Measurements from ENCODE around the gene ZNF236. TPM values are rescaled to one million over a fixed set of nuclear protein-coding genes. Genes with fewer than 3 reads are reported as not detected.

ZNF236 gene
- total and polyA plus RNA-seq, 10 of the 15 experiments (the other 5 are each of a cell fraction or from before 2014, with no cell fraction given): 1.0 to 14.4 (median 5.9) TPM

DNA sequence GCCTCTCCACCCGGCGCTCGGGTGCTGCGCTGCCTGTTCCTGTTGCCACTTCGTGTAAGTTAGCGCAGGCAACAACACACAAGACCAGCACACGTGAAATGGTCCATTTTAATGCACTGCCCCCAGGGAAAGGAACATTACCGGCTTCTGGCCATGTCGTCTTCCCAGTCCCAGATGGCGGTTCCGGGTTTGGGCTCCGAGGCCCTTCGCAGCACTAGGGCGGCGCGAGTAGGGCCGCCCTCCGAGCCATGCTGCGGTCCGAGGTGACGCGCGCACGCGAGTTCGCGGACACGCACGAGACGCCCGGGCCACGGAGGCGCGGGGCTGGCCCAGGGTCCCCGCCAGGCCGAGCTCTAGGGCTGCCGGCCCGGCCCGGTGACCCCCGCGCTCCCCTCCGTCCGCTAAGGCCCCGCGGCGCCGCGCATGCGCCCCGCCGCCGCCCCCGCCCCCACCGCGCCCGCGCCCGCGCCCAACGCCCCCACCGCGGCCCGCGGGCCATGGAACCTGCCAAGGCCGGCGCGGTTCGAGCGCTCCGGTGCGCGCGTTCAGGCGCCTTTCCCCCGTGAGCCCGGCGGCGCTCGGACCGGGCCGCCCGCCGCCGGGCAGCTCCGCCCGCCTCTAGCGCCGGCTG is 367 bp upstream of the ZNF236 start (continued):
- TF ChIP-seq, protein P1, sequence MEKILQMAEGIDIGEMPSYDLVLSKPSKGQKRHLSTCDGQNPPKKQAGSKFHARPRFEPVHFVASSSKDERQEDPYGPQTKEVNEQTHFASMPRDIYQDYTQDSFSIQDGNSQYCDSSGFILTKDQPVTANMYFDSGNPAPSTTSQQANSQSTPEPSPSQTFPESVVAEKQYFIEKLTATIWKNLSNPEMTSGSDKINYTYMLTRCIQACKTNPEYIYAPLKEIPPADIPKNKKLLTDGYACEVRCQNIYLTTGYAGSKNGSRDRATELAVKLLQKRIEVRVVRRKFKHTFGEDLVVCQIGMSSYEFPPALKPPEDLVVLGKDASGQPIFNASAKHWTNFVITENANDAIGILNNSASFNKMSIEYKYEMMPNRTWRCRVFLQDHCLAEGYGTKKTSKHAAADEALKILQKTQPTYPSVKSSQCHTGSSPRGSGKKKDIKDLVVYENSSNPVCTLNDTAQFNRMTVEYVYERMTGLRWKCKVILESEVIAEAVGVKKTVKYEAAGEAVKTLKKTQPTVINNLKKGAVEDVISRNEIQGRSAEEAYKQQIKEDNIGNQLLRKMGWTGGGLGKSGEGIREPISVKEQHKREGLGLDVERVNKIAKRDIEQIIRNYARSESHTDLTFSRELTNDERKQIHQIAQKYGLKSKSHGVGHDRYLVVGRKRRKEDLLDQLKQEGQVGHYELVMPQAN (conservative IDR thresholded peaks at IDR 0.05): peak; percentile 84
- no peak for TF ChIP-seq EP300 (IDR thresholded peaks at IDR 0.05; ENCODE audit: borderline replicate concordance in 1 of 2, control insufficient read depth in 1 of 2, low read depth in 2 of 2, low read length in 2 of 2)
- peak; percentile 63; the same call in 1 of the 2 replicates for TF ChIP-seq MXI1 (IDR thresholded peaks at IDR 0.05; ENCODE audit: low read depth, low read length)
- TF ChIP-seq LARP7 (IDR thresholded peaks at IDR 0.05): peak; percentile 75; the same call in 1 of the 2 replicates
- no peak for TF ChIP-seq BCL11A (IDR thresholded peaks at IDR 0.05; ENCODE audit: low read depth, low read length)
- TF ChIP-seq, protein P2, sequence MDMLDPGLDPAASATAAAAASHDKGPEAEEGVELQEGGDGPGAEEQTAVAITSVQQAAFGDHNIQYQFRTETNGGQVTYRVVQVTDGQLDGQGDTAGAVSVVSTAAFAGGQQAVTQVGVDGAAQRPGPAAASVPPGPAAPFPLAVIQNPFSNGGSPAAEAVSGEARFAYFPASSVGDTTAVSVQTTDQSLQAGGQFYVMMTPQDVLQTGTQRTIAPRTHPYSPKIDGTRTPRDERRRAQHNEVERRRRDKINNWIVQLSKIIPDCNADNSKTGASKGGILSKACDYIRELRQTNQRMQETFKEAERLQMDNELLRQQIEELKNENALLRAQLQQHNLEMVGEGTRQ (IDR thresholded peaks at IDR 0.05; ENCODE audit: borderline replicate concordance, low read depth, low read length): no peak
- TF ChIP-seq, protein P3, sequence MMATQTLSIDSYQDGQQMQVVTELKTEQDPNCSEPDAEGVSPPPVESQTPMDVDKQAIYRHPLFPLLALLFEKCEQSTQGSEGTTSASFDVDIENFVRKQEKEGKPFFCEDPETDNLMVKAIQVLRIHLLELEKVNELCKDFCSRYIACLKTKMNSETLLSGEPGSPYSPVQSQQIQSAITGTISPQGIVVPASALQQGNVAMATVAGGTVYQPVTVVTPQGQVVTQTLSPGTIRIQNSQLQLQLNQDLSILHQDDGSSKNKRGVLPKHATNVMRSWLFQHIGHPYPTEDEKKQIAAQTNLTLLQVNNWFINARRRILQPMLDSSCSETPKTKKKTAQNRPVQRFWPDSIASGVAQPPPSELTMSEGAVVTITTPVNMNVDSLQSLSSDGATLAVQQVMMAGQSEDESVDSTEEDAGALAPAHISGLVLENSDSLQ (IDR thresholded peaks at IDR 0.05): no peak
- TF ChIP-seq MYB (IDR thresholded peaks at IDR 0.05; ENCODE audit: borderline replicate concordance, low read depth, low read length): no peak
- TF ChIP-seq EZH2 (IDR thresholded peaks at IDR 0.05; ENCODE audit: borderline replicate concordance, control insufficient read depth, low read depth, low read length): no peak
- no peak for TF ChIP-seq RFX5 (IDR thresholded peaks at IDR 0.05; ENCODE audit: low read depth, low read length)
- TF ChIP-seq SUPT20H (IDR thresholded peaks at IDR 0.05; ENCODE audit: borderline replicate concordance, control insufficient read depth, low read depth, low read length): no peak
- TF ChIP-seq PAX5 (IDR thresholded peaks at IDR 0.05; ENCODE audit: borderline replicate concordance, low read depth, low read length): no peak; the same call in 1 of the 2 replicates
- no peak for TF ChIP-seq IRF4 (IDR thresholded peaks at IDR 0.05; ENCODE audit: low read depth, low read length)
- TF ChIP-seq SMARCA5 (IDR thresholded peaks at IDR 0.05): 0 out of 2 replicates have a peak, but pooled peaks have one; percentile 43
- TF ChIP-seq RAD21 (IDR thresholded peaks at IDR 0.05; ENCODE audit: insufficient read depth, low read depth, low read length): no peak
- TF ChIP-seq GATAD2B (conservative IDR thresholded peaks at IDR 0.05; ENCODE audit: low read depth): peak; percentile 98
- TF ChIP-seq, protein P4, sequence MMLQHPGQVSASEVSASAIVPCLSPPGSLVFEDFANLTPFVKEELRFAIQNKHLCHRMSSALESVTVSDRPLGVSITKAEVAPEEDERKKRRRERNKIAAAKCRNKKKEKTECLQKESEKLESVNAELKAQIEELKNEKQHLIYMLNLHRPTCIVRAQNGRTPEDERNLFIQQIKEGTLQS (IDR thresholded peaks at IDR 0.05; ENCODE audit: borderline replicate concordance, extremely low read depth, low read depth, low read length): no peak
- no peak for TF ChIP-seq ZZZ3 (IDR thresholded peaks at IDR 0.05; ENCODE audit: control insufficient read depth, insufficient read length, low read depth)
- TF ChIP-seq, protein P5, sequence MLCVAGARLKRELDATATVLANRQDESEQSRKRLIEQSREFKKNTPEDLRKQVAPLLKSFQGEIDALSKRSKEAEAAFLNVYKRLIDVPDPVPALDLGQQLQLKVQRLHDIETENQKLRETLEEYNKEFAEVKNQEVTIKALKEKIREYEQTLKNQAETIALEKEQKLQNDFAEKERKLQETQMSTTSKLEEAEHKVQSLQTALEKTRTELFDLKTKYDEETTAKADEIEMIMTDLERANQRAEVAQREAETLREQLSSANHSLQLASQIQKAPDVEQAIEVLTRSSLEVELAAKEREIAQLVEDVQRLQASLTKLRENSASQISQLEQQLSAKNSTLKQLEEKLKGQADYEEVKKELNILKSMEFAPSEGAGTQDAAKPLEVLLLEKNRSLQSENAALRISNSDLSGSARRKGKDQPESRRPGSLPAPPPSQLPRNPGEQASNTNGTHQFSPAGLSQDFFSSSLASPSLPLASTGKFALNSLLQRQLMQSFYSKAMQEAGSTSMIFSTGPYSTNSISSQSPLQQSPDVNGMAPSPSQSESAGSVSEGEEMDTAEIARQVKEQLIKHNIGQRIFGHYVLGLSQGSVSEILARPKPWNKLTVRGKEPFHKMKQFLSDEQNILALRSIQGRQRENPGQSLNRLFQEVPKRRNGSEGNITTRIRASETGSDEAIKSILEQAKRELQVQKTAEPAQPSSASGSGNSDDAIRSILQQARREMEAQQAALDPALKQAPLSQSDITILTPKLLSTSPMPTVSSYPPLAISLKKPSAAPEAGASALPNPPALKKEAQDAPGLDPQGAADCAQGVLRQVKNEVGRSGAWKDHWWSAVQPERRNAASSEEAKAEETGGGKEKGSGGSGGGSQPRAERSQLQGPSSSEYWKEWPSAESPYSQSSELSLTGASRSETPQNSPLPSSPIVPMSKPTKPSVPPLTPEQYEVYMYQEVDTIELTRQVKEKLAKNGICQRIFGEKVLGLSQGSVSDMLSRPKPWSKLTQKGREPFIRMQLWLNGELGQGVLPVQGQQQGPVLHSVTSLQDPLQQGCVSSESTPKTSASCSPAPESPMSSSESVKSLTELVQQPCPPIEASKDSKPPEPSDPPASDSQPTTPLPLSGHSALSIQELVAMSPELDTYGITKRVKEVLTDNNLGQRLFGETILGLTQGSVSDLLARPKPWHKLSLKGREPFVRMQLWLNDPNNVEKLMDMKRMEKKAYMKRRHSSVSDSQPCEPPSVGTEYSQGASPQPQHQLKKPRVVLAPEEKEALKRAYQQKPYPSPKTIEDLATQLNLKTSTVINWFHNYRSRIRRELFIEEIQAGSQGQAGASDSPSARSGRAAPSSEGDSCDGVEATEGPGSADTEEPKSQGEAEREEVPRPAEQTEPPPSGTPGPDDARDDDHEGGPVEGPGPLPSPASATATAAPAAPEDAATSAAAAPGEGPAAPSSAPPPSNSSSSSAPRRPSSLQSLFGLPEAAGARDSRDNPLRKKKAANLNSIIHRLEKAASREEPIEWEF (IDR thresholded peaks at IDR 0.05; ENCODE audit: insufficient replicate concordance, low read depth, low read length): no peak
